ENCODE data around the gene RASGRP4.

DNA sequence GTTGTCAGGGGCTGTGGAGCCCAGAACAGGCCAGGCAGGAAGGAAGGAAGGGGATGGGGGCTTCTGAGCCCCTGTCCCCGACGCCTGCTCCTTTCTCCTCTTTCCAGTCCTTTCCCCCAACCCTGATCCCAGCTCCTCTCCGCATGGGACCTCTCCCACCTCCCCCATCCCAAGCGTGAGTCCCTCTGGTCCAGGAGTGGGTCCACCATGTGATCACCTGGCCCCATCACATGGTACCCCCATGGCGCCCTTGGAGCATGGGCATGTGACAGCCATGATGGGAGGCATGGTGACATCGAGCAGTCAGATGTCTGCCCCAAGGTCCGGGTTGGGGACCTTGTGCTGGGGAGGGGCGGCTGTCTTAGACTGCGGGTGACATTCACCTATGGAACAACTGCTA, 16.7 kb upstream of the RASGRP4 start:
- TF ChIP-seq, protein P1, sequence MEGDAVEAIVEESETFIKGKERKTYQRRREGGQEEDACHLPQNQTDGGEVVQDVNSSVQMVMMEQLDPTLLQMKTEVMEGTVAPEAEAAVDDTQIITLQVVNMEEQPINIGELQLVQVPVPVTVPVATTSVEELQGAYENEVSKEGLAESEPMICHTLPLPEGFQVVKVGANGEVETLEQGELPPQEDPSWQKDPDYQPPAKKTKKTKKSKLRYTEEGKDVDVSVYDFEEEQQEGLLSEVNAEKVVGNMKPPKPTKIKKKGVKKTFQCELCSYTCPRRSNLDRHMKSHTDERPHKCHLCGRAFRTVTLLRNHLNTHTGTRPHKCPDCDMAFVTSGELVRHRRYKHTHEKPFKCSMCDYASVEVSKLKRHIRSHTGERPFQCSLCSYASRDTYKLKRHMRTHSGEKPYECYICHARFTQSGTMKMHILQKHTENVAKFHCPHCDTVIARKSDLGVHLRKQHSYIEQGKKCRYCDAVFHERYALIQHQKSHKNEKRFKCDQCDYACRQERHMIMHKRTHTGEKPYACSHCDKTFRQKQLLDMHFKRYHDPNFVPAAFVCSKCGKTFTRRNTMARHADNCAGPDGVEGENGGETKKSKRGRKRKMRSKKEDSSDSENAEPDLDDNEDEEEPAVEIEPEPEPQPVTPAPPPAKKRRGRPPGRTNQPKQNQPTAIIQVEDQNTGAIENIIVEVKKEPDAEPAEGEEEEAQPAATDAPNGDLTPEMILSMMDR (IDR thresholded peaks at IDR 0.05) = no peak
- no peak for TF ChIP-seq POLR2A (IDR thresholded peaks at IDR 0.05)
